HG02840 (cell line): ENCODE results near the gene NUDCD2.
"Not testable (repeated sequence)": the region's sequence is repeated elsewhere in the genome, so short reads cannot be mapped to it uniquely, and the experiment has no call there.

Experiments used
- ATAC-seq: cut with Tn5 transposase; IDR thresholded peaks from one replicate; pipeline ENCODE4 v1.9.1; 2021; ENCODE audit warnings: mild to moderate bottlenecking, moderate library complexity, moderate number of reproducible peaks; ENCODE audit not compliant: unreplicated experiment, low FRiP score

Gene NUDCD2

DNA sequence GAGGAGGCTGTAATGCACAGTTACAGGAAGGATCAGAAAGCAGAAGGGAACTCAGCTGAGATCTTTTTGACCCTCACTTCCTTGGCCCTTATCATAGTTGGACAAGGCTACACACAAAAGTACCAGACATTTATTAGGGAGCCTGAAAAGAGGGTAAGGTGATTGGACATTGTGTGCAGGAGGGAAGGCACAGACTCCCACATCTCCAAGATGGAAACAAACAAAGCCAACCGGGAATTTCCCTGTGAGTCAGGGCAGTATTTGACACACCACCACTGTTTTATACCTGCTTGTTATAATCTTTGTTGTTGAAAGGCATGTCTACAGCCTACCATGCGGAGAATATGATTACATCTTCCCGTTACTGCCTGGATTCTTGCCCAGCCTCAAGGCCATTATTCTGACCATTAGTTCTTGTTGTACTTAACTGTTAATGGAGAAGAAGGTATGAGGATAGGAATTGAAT lies 25.5 kb downstream of the NUDCD2 start:
- ATAC-seq, result no peak

DNA sequence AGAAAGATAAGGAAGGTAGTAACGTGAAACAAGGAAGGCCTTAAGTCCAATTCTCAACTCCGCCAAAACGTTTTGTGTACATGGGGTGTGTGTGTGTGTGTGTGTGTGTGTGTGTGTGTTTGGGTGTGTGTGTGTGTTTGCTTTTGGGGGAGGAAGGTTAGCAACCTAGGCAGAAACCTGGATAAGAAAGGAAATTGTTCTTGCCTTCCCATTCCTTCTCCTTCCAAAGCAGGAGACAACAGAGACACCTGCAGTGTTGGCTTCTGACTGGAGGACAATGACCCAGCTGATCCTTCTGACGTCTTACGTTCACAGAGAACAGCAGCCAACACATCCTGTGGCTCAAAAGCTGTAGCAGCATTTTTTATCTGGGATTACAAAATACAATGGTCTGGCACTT lies 26.6 kb downstream of the NUDCD2 start:
- ATAC-seq, result no peak

DNA sequence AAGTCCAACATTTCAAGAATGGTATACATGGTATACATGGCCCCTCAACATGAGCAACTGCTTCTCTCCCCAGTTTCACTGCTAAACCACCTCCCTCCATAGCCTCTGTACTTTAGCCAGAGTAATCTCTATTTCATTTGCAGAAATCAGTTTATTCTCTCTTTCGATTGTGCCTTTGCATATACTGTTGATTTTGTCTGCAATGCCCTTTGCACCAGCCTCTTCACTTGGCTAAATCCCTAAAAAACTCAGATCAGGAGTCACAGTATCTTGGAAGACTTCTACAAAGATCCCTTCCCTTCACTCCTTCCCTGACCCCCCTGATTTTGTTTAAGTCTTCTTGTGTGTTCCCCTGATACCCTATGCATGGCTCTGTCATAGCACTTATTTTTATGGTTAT lies 27.4 kb downstream of the NUDCD2 start:
- no peak for ATAC-seq

DNA sequence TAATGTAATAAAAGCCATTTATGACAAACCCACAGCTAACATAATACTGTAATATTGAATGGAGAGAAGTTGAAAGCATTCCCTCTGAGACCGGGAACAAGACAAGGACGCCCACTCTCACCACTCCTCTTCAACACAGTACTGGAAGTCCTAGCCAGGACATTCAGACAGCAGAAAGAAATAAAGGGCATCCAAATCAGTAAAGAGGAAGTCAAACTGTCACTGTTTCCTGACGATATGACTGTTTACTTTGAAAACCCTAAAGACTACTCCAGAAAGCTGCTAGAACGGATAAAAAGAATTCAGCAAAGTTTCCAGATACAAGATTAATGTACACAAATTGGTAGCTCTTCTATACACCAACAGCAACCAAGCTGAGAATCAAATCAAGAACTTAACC lies 33.8 kb downstream of the NUDCD2 start:
- not testable (repeated sequence) for ATAC-seq

DNA sequence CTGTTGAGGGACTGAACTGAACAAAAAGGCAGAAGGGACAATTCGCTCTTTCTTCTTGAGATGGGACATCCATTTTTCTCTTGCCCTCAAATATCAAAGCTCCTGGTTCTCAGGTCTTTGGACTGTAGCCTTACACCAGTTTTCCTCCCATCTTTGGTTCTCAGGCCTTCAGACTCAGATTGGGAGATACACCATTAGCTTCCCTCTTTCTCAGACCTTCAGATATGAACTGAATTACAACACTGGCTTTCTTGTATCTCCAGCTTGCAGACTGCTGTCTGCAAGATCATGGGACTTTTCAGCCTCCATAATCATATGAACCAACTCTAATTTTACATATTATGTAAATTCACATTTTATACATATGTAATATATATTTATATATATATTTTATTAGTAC lies 35.1 kb downstream of the NUDCD2 start:
- no peak for ATAC-seq

DNA sequence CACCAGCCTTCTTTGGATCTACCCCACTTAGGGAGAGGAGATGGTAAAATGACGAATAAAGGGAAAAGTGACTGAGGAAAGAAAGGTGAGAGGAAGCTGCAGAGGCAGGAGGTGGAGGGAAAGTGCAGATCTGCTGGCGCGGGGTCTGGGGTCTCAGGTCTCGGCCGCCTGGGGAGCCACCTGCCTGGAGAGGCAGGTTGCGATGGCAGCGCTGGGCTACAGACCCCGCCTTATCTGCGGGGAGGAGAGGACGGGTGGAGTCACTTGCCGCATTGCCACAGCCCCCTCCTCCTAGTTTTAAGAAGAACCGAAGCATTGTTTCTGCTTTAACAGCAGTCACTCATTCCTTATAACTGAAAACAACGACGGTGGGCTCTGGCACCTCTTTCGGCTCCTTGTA lies 44.2 kb downstream of the NUDCD2 start:
- not testable (repeated sequence) for ATAC-seq

DNA sequence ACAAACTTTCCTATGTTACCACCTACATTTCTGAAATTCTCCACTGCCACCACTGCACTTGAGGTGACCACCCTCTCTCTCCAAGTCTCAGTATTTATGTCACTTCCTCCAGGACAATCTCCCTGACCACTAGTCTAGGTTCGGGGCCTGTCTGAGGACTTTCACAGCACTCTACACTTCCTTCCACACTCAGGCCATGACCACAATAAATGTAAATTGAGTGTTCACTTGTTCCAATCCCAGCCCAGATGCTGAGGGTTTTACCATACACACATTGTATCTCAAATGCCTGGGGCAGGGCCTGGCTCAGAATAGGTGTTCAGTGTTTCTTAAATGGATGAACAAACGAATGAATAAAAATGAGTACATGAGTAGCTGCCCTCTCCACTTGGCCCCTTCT lies 49.4 kb downstream of the NUDCD2 start:
- no peak for ATAC-seq

DNA sequence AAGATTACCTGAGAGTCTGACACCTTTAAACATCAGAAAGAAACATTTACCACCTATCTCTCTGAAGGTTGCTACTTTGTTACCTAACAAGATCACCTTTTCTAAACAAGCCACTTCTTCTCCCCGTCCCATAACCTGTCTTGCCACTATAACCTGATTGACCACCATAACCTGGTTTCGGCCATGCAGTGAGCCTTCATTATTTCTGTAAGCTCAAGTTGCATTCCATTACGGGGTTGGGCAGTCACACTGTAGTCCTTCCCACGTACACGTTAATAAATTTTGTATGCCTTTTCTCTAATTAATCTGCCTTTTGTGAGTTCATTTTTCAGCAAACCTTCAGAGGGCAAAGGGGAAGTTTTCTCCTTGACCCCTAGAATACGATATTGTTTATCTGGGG lies 50.5 kb downstream of the NUDCD2 start:
- no peak for ATAC-seq

DNA sequence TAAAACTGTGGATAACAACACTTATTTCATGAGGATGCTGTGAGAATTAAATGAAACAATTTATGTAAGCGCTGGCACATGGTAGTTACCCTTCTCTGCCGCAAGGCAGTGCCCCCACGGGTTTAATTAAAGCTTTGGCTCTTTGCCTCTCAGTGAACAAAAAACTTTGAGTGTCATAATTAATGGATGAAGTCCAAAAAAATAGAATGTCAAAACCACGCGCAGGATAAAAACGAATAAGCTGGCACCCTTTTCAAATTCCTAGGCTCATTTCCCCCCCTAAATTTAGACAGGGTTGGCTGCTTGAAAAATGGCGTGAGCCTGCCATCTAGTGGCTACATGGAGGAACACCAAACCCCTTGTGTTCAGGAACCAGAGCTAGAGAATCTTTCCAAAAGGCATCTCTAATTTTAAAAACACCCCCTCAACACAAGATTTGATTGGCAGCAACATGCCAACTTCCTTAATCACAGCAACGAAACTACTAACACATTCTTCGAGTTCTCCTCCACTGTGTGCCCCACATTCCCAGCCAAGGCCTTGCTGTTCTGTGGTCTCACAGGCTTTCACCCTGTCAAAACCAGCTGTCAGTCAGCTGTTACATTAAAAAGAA lies 51.5 kb downstream of the NUDCD2 start:
- ATAC-seq, result peak; percentile 75

DNA sequence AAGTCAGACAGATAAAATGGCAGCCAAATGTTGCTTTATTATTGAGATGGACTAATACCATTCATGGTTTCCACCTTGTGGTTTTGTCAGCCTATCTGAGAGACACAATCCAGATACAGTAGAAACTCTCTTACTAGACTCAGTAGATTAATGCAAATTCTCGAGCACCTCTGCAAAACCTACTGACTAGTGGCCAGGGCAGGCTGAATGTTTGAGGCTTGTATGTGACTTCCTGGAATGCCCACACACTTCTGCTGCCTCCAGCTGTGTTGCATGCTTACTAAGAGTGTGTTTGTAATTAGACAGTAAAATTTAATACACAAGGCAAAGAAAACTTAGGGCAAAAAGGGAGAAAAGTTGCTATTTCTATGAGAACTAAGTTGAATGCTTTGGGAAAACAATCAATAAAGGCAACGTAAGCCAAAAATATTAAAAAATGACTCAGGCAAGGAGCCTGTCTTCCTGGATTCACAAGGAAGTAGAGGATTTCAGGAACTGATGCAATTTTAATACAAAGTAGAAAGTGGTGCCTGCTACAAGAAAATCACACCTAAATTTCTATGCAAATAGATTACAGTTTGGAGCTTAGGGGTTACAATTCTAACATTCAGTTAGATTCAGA lies 52.8 kb downstream of the NUDCD2 start:
- peak; percentile 63 for ATAC-seq

DNA sequence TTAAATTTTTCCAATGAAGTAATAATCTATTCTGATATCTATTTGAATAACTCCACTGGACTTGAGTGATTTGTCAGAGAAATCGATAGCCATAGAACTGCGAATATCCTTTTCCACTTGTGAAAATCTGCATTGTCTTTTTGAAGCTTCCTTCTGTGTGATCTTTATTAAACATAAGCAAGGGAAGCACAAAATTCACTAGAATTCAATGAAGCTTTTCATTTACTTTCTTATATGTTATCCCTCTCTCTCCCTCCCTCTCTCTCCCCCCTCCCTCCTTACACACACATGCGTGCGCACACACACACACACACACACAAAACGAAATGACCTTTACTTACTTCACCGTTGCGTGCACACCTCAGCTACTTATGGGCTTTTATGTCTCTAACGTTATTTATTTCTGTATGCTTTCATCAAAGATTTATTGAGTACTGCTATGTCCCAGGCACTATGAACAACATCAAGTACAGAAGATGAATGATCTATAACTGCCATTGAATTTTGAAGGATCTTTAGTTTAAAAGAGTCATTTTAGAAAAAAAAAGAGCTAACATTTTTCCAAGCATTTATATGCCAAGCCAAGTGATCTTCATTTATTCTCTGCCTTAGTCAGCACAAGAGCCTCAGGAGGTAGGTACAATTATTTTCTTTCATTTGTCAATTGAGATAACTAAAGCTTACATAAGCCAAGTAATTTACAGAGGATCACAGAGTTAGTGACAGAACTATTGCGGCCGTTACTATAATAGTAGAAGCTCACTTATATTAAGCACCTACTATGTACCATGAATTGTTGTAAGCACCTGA lies 55.3 kb downstream of the NUDCD2 start:
- no peak for ATAC-seq

DNA sequence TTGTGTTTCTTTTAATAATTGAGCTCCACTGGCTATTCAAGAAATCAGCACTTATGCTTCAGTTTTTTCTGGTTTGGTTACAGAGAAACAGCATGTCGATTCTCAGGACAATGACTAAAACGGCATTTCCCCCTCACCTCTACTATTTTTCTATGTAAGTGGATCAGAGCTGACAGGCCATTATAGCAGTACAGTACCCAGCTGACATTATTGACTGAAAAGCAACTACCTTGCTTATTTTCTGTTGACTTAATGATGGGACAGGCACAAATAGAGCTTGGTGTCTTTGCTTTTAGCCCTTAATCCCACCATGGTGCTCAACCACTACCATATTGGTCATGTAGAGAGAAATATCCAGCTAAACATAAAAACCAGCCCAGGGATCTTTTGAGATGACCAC lies 57.9 kb downstream of the NUDCD2 start:
- no peak for ATAC-seq

DNA sequence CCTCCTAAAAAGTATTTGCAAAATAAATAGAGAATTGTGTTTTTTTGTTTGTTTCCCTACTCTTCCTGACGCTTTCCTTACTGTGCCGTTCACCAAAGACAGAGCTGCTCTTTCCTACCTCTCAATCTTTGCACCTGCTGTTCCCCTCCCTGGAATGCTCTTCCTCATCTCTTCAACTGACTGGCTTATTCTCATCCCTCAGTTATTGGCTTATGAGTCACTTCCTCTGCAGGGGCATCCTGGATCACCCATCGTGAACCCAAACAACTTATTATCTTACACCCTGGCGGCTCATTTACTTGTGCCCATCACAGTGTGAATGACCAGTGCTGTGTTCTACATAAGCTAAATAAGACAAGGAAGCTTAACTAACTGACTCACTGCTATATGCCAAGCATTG lies 58.6 kb downstream of the NUDCD2 start:
- ATAC-seq, result no peak

DNA sequence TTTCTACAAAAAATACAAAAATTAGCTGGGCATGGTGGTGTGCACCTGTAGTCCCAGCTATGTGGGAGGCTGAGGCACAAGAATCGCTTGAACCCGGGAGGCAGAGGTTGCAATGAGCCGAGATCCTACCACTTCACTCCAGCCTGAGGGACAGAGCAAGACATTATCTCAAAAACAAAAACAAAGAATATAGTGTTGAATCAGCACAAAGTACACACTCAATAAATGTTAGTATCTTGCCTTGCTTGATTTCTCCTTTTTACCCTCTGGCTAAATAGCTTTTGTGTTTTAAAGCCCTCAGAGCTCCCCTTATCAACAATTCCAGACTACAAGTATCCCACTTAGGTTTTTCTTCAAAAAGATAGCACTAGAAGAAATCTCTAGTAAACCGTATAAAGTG lies 60.0 kb downstream of the NUDCD2 start:
- ATAC-seq, result no peak

DNA sequence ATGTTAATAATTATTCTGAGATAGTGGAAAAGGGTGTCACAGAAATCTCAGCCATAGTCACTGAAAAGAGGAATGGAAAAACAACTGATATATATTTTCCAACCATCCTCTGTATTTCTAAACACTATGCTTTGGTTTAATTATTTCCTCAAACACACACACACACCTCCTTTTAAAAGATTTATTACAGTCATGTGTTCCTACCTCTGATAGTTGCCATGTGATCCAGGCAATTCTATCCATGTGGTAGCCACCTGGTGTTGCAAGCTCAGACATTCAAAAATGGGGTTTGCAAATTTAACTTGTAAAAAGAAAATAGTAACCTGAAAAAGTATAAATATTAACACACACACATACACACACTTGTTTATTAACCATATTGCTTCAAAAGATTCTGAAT lies 62.5 kb downstream of the NUDCD2 start:
- no peak for ATAC-seq

DNA sequence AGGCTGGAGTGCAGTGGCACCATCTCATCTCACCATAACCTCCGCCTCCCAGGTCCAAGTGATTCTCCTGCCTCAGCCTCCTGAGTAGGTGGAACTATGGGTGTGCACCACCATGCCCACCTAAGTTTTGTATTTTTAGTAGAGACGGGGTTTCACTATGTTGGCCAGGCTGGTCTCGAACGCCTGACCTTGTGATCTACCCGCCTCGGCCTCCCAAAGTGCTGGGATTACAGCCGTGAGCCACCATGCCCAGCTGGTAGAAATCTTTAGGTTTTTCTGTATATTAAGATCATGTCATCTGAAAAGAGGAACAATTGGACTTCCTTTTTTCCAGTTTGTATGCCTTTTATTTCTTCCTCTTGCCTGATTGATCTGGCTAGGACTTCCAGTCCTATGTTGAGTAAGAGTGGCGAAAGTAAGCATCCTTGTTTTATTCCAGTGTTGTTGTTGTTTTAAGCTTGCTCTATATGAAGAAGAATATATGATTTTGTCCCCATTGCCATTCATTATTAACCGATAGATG lies 63.0 kb downstream of the NUDCD2 start:
- ATAC-seq, result not testable (repeated sequence)
